Measurements from ENCODE around the gene CD200R1. TPM values are rescaled to one million over a fixed set of nuclear protein-coding genes. Genes with fewer than 3 reads are reported as not detected.

Gene CD200R1
- total RNA-seq, 4 donors from 2014 or later: 0.75 to 2.1 (median 0.99) TPM

- H3K27ac ChIP-seq: no peak overlapping the region
- no peak for TF ChIP-seq POLR2A (IDR thresholded peaks at IDR 0.05)
- TF ChIP-seq, protein P1, sequence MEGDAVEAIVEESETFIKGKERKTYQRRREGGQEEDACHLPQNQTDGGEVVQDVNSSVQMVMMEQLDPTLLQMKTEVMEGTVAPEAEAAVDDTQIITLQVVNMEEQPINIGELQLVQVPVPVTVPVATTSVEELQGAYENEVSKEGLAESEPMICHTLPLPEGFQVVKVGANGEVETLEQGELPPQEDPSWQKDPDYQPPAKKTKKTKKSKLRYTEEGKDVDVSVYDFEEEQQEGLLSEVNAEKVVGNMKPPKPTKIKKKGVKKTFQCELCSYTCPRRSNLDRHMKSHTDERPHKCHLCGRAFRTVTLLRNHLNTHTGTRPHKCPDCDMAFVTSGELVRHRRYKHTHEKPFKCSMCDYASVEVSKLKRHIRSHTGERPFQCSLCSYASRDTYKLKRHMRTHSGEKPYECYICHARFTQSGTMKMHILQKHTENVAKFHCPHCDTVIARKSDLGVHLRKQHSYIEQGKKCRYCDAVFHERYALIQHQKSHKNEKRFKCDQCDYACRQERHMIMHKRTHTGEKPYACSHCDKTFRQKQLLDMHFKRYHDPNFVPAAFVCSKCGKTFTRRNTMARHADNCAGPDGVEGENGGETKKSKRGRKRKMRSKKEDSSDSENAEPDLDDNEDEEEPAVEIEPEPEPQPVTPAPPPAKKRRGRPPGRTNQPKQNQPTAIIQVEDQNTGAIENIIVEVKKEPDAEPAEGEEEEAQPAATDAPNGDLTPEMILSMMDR (IDR thresholded peaks at IDR 0.05): no peak
Measured at GRCh38 chr3:112881891-112882290, 93.0 kb downstream of the CD200R1 start.

DNA sequence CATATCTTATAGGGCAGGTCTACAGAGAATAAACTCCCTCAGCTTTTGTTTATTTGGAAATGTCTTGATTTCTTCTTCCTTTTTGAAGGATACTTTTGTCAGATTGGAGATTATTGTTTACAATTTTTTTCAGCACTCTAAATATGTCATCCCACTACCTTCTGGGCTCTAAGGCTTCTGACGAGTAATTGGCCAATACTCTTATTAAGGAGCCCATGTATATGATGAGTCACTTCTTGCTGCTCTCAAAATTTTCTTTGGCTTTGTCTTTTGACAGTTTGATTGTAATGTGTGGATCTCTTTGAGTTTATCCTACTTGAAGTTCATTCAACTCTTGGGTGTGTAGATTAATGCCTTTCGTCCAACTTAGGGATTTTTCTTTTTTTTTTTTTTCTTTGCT is 99.3 kb downstream of the CD200R1 start:
- no peaks in the 10 kb centered on the region for H3K4me1 ChIP-seq
- TF ChIP-seq POLR2A (IDR thresholded peaks at IDR 0.05): no peak
- TF ChIP-seq, protein P1 (IDR thresholded peaks at IDR 0.05): no peak
- intact Hi-C loops (cut with DNase I): no loop called here
- no peak overlapping the region for H3K4me3 ChIP-seq (replicated peaks in 1 of 3)
- H3K9me3 ChIP-seq: no peaks in the 10 kb centered on the region
- no peaks in the 10 kb centered on the region for H3K27me3 ChIP-seq
- no peaks in the 10 kb centered on the region for H3K36me3 ChIP-seq
- no peak for DNase-seq
- H3K27ac ChIP-seq: no peak overlapping the region
- WGBS, 2 donors: 88 to 90% methylated on average over 2 of the region's 2 CpGs

More at GRCh38 chr3:112881891-112882290, 93.0 kb downstream of the CD200R1 start:
- H3K9me3 ChIP-seq: no peaks in the 10 kb centered on the region
- H3K4me3 ChIP-seq (replicated peaks in 1 of 3): no peak overlapping the region
- WGBS, 2 donors: 92 to 94% methylated on average over 4 of the region's 4 CpGs
- intact Hi-C loops (cut with DNase I): no loop called here
- no peak for DNase-seq
- H3K36me3 ChIP-seq: no peaks in the 10 kb centered on the region
- H3K27me3 ChIP-seq: no peaks in the 10 kb centered on the region
- no peaks in the 10 kb centered on the region for H3K4me1 ChIP-seq

DNA sequence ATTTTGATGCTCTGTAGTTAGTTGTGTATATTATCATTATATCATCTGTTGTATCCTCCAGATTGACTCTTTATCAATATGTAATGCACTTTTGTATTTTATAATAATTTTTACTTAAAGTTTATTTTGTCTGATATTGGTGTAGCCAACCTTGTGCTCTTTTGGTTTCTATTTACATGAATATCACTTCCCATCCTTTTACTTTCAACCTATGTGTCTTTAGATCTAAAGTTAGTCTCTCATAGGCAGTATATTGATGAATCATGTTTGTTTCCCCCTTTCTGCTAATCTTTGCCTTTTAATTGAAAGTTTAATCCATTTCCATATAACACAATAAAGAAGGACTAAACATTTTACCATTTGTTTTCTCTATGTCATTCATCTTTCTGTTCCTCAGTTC is 100.2 kb downstream of the CD200R1 start:
- H3K4me3 ChIP-seq (replicated peaks in 1 of 3): no peak overlapping the region
- TF ChIP-seq POLR2A (IDR thresholded peaks at IDR 0.05): no peak
- TF ChIP-seq, protein P1 (IDR thresholded peaks at IDR 0.05): no peak

GRCh38 chr3:112873632-112874031 is 101.3 kb downstream of the CD200R1 start:
- intact Hi-C loops (cut with DNase I): no loop called here
- Histone ChIP-seq H3K27me3 (no peaks in the 10 kb centered on the region), H3K4me1 (no peaks in the 10 kb centered on the region)

More for the DNA sequence above, 100.2 kb downstream of the CD200R1 start:
- intact Hi-C loops (cut with DNase I): no loop called here
- Histone ChIP-seq H3K4me1 (no peaks in the 10 kb centered on the region), H3K27me3 (no peaks in the 10 kb centered on the region), H3K27ac (no peak overlapping the region), H3K9me3 (no peaks in the 10 kb centered on the region), H3K36me3 (no peaks in the 10 kb centered on the region)
- DNase-seq: no peak

GRCh38 chr3:112871735-112872134 is 103.2 kb downstream of the CD200R1 start:
- Histone ChIP-seq H3K4me1 (no peaks in the 10 kb centered on the region), H3K9me3 (no peaks in the 10 kb centered on the region), H3K4me3 (replicated peaks in 1 of 3) (no peak overlapping the region), H3K27ac (no peak overlapping the region), H3K36me3 (no peaks in the 10 kb centered on the region), H3K27me3 (no peaks in the 10 kb centered on the region)
- TF ChIP-seq POLR2A (IDR thresholded peaks at IDR 0.05): no peak
- TF ChIP-seq, protein P1 (IDR thresholded peaks at IDR 0.05): no peak
- DNase-seq: no peak
- intact Hi-C loops (cut with DNase I): no loop called here
- 89 to 90% methylated on average over 2 to 3 of the region's 3 CpGs for WGBS, 2 donors

More at GRCh38 chr3:112873632-112874031, 101.3 kb downstream of the CD200R1 start:
- 81% methylated on average over 2 of the region's 2 CpGs for WGBS, 2 donors
- DNase-seq: no peak
- no peaks in the 10 kb centered on the region for H3K9me3 ChIP-seq
- no peak for TF ChIP-seq POLR2A (IDR thresholded peaks at IDR 0.05)
- TF ChIP-seq, protein P1 (IDR thresholded peaks at IDR 0.05): no peak
- no peaks in the 10 kb centered on the region for H3K36me3 ChIP-seq
- H3K27ac ChIP-seq: no peak overlapping the region
- H3K4me3 ChIP-seq (replicated peaks in 1 of 3): no peak overlapping the region

Other genes with a start within 250 kb of the CD200R1 start
- gene CD200R1L, start 128.2 kb downstream of the CD200R1 start, total RNA-seq: not detected
- 10 to 100 TPM; 23.5 to 50.1 (median 32.9) TPM for gene GTPBP8, start 15.9 kb upstream of the CD200R1 start, total RNA-seq
- gene BOC, start 236.5 kb upstream of the CD200R1 start, total RNA-seq: 10 to 100 TPM; 40.2 to 68.3 (median 51.2) TPM